ENCODE data around the gene HES4. TPM values are rescaled to one million over a fixed set of nuclear protein-coding genes. Genes with fewer than 3 reads are reported as not detected.

Gene HES4
- total and polyA plus RNA-seq, 10 of the 15 experiments (the other 5 are each of a cell fraction or from before 2014, with no cell fraction given): 0.44 to 1.7 (median 0.85) TPM; not detected in 5

- TF ChIP-seq USF2 (IDR thresholded peaks at IDR 0.05; ENCODE audit: borderline replicate concordance, low read depth, low read length) (no peak), RB1 (IDR thresholded peaks at IDR 0.05; ENCODE audit: borderline replicate concordance) (no peak), ZNF622 (IDR thresholded peaks at IDR 0.05) (no peak), RAD51 (IDR thresholded peaks at IDR 0.05) (no peak), CREM (IDR thresholded peaks at IDR 0.05; ENCODE audit: low read depth) (no peak), IKZF1 (conservative IDR thresholded peaks at IDR 0.05) (no peak), IRF3 (IDR thresholded peaks at IDR 0.05) (no peak)
Observed at GRCh38 chr1:974293-974640, 25.6 kb downstream of the HES4 start (continued).

- no peaks in the 10 kb centered on the region for H3K27me3 ChIP-seq (replicated peaks in 1 of 2; ENCODE audit: control insufficient read depth in 2 of 2, insufficient read depth in 2 of 2, low read length in 1 of 2)
- no TSS peak for BruUV-seq (replicated peaks)
- intact Hi-C loops (cut with micrococcal nuclease; ENCODE audit: unreplicated experiment): no loop called here
- H3K27ac ChIP-seq (ENCODE audit: control insufficient read depth, insufficient read depth): no peak overlapping the region
- WGBS (ENCODE audit: insufficient coverage, insufficient replicate concordance, low lambda C conversion rate, missing lambda C conversion rate): 51% methylated on average over 24 of the region's 28 CpGs
- in situ Hi-C loops (cut with MboI): no loop called here
- H3K4me3 ChIP-seq: no peak overlapping the region
- H4K20me1 ChIP-seq (ENCODE audit: control insufficient read depth, insufficient read depth): no peaks in the 10 kb centered on the region
- H3K9ac ChIP-seq (ENCODE audit: control insufficient read depth, insufficient read depth, low read length): no peak overlapping the region
- H3K79me2 ChIP-seq (ENCODE audit: control insufficient read depth, insufficient read depth, low read length): no peaks in the 10 kb centered on the region
- FAIRE-seq: no peak
- H2AFZ ChIP-seq (ENCODE audit: control insufficient read depth, low read depth, low read length): no peak overlapping the region
- DNase-seq (ENCODE audit: low read depth, low spot score): no peak
- ChIA-PET SMC1A (ENCODE audit: uncharacterized antibody, unreplicated experiment) (no interaction called here), RAD21 (ENCODE audit: unreplicated experiment) (no interaction called here), CTCF (no interaction called here), POLR2A (interaction anchor here (0.7 kb wide), 1 partner anchor 106 kb away, joined by 3 read pairs; no protein-coding TSS in a partner anchor)
- H3K4me1 ChIP-seq (ENCODE audit: control insufficient read depth, insufficient read depth, low read length): no peaks in the 10 kb centered on the region
- ATAC-seq: no peak
- no peaks in the 10 kb centered on the region; the same call in 2 of the 3 replicates for H3K9me3 ChIP-seq (replicated peaks; ENCODE audit: control insufficient read depth, insufficient read depth, low read length)
- no peak overlapping the region for H3K4me2 ChIP-seq (ENCODE audit: control insufficient read depth, insufficient read depth)
- H3K36me3 ChIP-seq (ENCODE audit: control insufficient read depth in 2 of 2, insufficient read depth in 2 of 2, low read length in 1 of 2): no peaks in the 10 kb centered on the region
- TF ChIP-seq ZNF207 (IDR thresholded peaks at IDR 0.05; ENCODE audit: borderline replicate concordance) (no peak), RFX5 (IDR thresholded peaks at IDR 0.05; ENCODE audit: low read depth, low read length) (no peak), TBL1XR1 (IDR thresholded peaks at IDR 0.05; ENCODE audit: low read depth, low read length) (no peak), YBX1 (IDR thresholded peaks at IDR 0.05) (no peak), KAT2A (conservative IDR thresholded peaks at IDR 0.05; ENCODE audit: control insufficient read depth, low read depth, low read length) (no peak), BACH1 (IDR thresholded peaks at IDR 0.05; ENCODE audit: borderline replicate concordance) (no peak), ATF2 (IDR thresholded peaks at IDR 0.05; ENCODE audit: low read length) (no peak), MYB (IDR thresholded peaks at IDR 0.05; ENCODE audit: borderline replicate concordance, low read depth, low read length) (no peak), SREBF2 (IDR thresholded peaks at IDR 0.05; ENCODE audit: low read length) (no peak), CBX5 (IDR thresholded peaks at IDR 0.05; ENCODE audit: low read depth) (no peak), E2F8 (IDR thresholded peaks at IDR 0.05; ENCODE audit: low read depth, partially characterized antibody) (no peak), JUNB (IDR thresholded peaks at IDR 0.05) (no peak)
Observed at GRCh38 chr1:973459-974292, 26.2 kb downstream of the HES4 start.

Measured in GM12878 (cell line).